ENCODE measurements around the gene ALDH5A1.

ALDH5A1 gene

GRCh38 chr6:24494821-24495795, at the start of gene ALDH5A1:
TSS of gene ALDH5A1 (plus strand) at chr6:24494969. CDS start at chr6:24494997, 28 bp downstream.
- DNase-seq = peak; percentile 33

DNA sequence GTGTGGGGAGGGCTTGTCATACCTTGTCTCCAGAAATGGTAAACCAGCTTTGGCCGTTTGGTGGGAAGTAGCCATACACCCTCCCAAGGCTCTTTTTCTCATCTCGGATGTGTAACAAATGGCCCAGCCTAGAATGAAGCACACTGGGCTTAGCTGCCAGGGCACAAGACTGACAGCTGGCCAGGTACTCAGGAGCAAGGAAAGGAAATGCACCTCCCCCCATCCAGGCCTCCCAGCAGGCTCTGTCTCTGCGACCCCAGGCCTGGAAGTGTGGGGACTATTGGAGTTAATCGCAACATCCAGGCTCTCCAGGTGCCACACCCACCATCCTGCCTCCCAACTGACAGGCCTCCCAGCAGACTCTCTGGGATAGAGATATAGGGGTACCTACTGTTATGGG, 49.1 kb upstream of the ALDH5A1 start:
- DNase-seq = no peak

- DNase-seq = no peak
Observed at GRCh38 chr6:24446670-24447069, 48.1 kb upstream of the ALDH5A1 start.

GRCh38 chr6:24448396-24448795, 46.4 kb upstream of the ALDH5A1 start:
- no peak for DNase-seq

- DNase-seq = no peak
Observed at GRCh38 chr6:24448828-24449525, 45.8 kb upstream of the ALDH5A1 start.

GRCh38 chr6:24451581-24452388, 43.0 kb upstream of the ALDH5A1 start:
- DNase-seq = no peak

DNA sequence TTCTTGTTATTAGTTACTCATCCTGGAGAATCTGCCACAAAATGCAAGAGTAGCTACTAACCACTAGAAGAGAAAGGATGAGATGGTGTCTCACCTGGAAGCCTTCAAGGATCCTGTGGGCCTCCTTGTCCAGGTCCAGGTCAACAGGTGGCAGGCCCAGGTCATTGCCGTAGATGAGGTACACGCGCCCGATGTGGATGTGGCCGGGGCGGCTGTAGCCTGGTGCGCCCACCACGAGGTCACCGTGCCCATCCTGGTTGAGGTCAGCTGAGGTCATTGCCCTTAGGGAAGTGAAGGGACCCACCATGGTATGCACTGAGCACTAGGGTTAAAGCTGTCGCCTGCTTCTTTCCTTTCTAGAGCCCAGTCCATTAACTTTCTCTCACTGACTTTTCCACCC, 40.8 kb upstream of the ALDH5A1 start:
- DNase-seq = no peak

DNA sequence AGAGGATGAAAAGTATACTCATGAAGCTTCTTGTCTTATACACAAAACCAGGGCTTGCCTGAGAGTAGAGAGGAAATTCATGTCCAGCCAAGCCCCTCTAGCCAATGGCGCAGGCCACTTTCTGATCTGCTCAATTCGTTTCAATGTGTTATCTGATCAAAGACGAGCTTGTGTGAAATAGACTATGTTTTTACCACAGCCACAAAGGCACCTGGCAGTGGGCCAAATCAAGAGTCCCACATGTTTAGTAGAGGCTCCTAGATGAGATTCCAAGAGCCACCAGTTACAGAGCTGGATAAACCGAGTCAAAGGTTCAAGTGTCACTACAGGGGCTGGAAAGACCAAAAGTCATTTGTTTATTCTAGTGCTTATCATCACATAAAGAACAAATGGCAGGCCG, 40.3 kb upstream of the ALDH5A1 start:
- DNase-seq = no peak

- DNase-seq = no peak
Observed at GRCh38 chr6:24455061-24455460, 39.7 kb upstream of the ALDH5A1 start.

GRCh38 chr6:24458134-24458533, 36.6 kb upstream of the ALDH5A1 start:
- no peak for DNase-seq

- DNase-seq = no peak
Observed at GRCh38 chr6:24458941-24459340, 35.8 kb upstream of the ALDH5A1 start.

DNA sequence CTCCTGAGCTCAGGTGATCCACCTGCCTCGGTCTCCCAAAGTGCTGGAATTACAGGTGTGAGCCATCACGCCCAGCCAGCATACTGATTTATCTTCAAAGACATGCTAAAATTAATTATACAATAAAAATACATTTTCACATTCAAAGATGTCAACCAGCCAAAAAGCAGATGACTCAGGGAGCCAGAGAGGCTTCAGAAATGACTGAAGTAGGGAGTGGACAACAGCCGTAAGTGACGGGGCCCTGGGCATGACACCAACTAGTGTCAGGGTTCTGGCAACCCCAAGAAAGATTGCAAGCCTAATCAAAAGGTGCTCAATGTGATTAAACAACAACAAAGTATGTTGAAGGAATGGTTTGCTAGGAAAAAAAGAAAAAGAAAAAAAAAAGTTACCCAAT, 33.8 kb upstream of the ALDH5A1 start:
- no peak for DNase-seq

- DNase-seq = no peak
Observed at GRCh38 chr6:24464253-24465038, 30.3 kb upstream of the ALDH5A1 start.

DNA sequence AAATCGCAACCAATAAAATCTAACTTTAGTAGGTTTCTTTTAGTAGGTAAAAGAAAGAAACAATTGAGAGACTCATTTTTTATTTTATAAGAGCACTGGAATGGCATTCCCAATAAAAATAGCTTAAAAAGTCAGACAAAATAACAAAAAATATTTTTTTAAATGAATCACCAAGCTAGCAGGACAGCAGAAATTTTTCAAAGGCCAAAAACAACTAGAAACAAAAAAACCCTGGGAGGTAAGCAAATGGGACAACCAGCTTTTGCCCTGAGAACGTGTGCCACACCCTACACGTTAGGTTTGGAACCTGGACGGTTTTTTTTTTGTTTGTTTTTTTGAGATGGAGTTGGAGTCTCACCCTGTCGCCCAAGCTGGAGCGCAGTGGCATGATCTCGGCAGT, 25.0 kb upstream of the ALDH5A1 start:
- DNase-seq = no peak

GRCh38 chr6:24472181-24472580, 22.6 kb upstream of the ALDH5A1 start:
- no peak for DNase-seq

- DNase-seq = no peak
Observed at GRCh38 chr6:24476631-24477030, 18.1 kb upstream of the ALDH5A1 start.

- DNase-seq = no peak
Observed at GRCh38 chr6:24477070-24477469, 17.7 kb upstream of the ALDH5A1 start.

GRCh38 chr6:24478903-24479302, 15.9 kb upstream of the ALDH5A1 start:
- no peak for DNase-seq

- no peak for DNase-seq
Observed at GRCh38 chr6:24480705-24481104, 14.1 kb upstream of the ALDH5A1 start.

- no peak for DNase-seq
Observed at GRCh38 chr6:24481449-24481848, 13.3 kb upstream of the ALDH5A1 start.

- DNase-seq = no peak
Observed at GRCh38 chr6:24484657-24485323, 10.0 kb upstream of the ALDH5A1 start.

GRCh38 chr6:24486065-24486464, 8.7 kb upstream of the ALDH5A1 start:
- DNase-seq = no peak
